HEK293 (cell line): ENCODE results near the gene MGAT1.

Experiments
- ZNF138 ChIP-seq: fragments of 450-650 bp; formaldehyde crosslinking; IDR thresholded peaks from 2 replicates; pipeline ENCODE4 v1.5.1; 2016; ENCODE audit warnings: missing biosample characterization, missing genetic modification characterization, borderline replicate concordance
- ZNF223 ChIP-seq: fragments of 450-650 bp; formaldehyde crosslinking; IDR thresholded peaks from 2 replicates; pipeline ENCODE4 v1.5.1; 2016; ENCODE audit warnings: missing biosample characterization, missing genetic modification characterization
- TF ChIP-seq, protein P1 (sequence below): fragments of 450-650 bp; formaldehyde crosslinking; IDR thresholded peaks from 2 replicates; pipeline ENCODE4 v1.5.1; 2016; ENCODE audit warnings: missing biosample characterization, missing genetic modification characterization
- TF ChIP-seq, protein P2 (sequence below): sonication (generic); formaldehyde crosslinking; IDR thresholded peaks from 2 replicates; pipeline ENCODE4 v1.8.1; 2022; ENCODE audit warnings: mild to moderate bottlenecking, moderate library complexity, missing genetic modification reagents
- TF ChIP-seq, protein P3 (sequence below): fragments of 450-650 bp; formaldehyde crosslinking; IDR thresholded peaks from 2 replicates; pipeline ENCODE4 v1.5.1; 2016; ENCODE audit warnings: missing biosample characterization, missing genetic modification characterization

DNA sequence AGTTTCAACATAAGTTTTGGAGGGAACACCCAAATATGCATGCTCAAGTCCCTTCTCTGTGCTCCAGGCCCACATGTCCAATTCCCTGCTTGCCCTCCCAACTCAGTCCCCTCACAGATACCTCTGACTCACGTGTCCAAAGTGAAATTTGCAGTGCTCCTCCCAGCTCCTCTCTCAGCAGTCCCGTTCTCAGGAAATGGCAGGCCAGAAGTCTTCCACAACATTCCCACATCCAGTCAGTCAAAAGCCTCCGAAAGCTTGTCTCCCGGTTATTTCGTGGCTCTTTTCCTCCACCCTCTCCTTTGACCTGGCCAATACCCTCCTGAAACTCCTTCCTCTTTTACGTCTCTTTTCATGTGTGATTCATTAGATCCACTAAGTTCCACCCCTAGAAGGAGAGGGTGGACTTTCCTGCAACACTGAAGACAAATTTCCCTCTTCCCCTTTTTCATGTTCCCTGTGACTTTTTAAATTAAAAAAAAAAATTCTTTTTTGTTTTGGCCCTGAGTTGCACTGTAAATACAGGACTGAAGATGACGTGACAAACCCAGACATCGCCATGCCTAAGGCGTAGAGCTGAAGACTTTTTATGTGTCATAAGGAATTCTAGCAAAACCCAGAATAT lies 12.8 kb upstream of the MGAT1 start:
- TF ChIP-seq ZNF223 (tag by site-specific recombination) (no peak), ZNF138 (tag by site-specific recombination) (no peak)
- TF ChIP-seq, protein P1, sequence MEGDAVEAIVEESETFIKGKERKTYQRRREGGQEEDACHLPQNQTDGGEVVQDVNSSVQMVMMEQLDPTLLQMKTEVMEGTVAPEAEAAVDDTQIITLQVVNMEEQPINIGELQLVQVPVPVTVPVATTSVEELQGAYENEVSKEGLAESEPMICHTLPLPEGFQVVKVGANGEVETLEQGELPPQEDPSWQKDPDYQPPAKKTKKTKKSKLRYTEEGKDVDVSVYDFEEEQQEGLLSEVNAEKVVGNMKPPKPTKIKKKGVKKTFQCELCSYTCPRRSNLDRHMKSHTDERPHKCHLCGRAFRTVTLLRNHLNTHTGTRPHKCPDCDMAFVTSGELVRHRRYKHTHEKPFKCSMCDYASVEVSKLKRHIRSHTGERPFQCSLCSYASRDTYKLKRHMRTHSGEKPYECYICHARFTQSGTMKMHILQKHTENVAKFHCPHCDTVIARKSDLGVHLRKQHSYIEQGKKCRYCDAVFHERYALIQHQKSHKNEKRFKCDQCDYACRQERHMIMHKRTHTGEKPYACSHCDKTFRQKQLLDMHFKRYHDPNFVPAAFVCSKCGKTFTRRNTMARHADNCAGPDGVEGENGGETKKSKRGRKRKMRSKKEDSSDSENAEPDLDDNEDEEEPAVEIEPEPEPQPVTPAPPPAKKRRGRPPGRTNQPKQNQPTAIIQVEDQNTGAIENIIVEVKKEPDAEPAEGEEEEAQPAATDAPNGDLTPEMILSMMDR (tag by site-specific recombination): no peak
- TF ChIP-seq, protein P2, sequence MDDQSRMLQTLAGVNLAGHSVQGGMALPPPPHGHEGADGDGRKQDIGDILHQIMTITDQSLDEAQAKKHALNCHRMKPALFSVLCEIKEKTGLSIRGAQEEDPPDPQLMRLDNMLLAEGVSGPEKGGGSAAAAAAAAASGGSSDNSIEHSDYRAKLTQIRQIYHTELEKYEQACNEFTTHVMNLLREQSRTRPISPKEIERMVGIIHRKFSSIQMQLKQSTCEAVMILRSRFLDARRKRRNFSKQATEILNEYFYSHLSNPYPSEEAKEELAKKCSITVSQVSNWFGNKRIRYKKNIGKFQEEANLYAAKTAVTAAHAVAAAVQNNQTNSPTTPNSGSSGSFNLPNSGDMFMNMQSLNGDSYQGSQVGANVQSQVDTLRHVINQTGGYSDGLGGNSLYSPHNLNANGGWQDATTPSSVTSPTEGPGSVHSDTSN: no peak
- TF ChIP-seq, protein P3, sequence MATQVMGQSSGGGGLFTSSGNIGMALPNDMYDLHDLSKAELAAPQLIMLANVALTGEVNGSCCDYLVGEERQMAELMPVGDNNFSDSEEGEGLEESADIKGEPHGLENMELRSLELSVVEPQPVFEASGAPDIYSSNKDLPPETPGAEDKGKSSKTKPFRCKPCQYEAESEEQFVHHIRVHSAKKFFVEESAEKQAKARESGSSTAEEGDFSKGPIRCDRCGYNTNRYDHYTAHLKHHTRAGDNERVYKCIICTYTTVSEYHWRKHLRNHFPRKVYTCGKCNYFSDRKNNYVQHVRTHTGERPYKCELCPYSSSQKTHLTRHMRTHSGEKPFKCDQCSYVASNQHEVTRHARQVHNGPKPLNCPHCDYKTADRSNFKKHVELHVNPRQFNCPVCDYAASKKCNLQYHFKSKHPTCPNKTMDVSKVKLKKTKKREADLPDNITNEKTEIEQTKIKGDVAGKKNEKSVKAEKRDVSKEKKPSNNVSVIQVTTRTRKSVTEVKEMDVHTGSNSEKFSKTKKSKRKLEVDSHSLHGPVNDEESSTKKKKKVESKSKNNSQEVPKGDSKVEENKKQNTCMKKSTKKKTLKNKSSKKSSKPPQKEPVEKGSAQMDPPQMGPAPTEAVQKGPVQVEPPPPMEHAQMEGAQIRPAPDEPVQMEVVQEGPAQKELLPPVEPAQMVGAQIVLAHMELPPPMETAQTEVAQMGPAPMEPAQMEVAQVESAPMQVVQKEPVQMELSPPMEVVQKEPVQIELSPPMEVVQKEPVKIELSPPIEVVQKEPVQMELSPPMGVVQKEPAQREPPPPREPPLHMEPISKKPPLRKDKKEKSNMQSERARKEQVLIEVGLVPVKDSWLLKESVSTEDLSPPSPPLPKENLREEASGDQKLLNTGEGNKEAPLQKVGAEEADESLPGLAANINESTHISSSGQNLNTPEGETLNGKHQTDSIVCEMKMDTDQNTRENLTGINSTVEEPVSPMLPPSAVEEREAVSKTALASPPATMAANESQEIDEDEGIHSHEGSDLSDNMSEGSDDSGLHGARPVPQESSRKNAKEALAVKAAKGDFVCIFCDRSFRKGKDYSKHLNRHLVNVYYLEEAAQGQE: no peak
